HUES64 (cell line): Measurements from ENCODE around the gene ACOT8.
"Not testable (repeated sequence)": the region's sequence is repeated elsewhere in the genome, so short reads cannot be mapped to it uniquely, and the experiment has no call there.

Experiments
- H3K27ac ChIP-seq: 2 replicates; pipeline ENCODE4 v1.7.0; 2013; ENCODE audit warnings: low read depth, low read length, inconsistent platforms
- H3K27me3 ChIP-seq: 2 replicates; pipeline ENCODE4 v1.6.1; 2013; ENCODE audit warnings: mild to moderate bottlenecking, low read length; ENCODE audit not compliant: insufficient read depth
- H3K36me3 ChIP-seq: 2 replicates; pipeline ENCODE4 v1.6.1; 2013; ENCODE audit warnings: mild to moderate bottlenecking, low read length; ENCODE audit not compliant: insufficient read depth
- H3K4me1 ChIP-seq: 2 replicates; pipeline ENCODE4 v1.6.1; 2013; ENCODE audit warnings: mild to moderate bottlenecking, low read length, moderate library complexity; ENCODE audit not compliant: insufficient read depth
- H3K4me3 ChIP-seq: 2 replicates; pipeline ENCODE4 v1.5.1; 2013; ENCODE audit warnings: mild to moderate bottlenecking, low read length, moderate library complexity
- H3K9ac ChIP-seq: 2 replicates; pipeline ENCODE4 v1.6.1; 2013; ENCODE audit warnings: mild to moderate bottlenecking, low read depth, low read length
- H3K9me3 ChIP-seq: 2 replicates; pipeline ENCODE4 v1.6.1; 2013; ENCODE audit warnings: low read depth, low read length; ENCODE audit not compliant: insufficient read depth
- WGBS: fragments of 150-250, 120-280 bp; methylation state at CpG from one replicate; pipeline ENCODE4 v1.1.7; 2013; ENCODE audit warnings: missing lambda C conversion rate; 5-methylcytosine and 5-hydroxymethylcytosine counted together

ACOT8 gene

DNA sequence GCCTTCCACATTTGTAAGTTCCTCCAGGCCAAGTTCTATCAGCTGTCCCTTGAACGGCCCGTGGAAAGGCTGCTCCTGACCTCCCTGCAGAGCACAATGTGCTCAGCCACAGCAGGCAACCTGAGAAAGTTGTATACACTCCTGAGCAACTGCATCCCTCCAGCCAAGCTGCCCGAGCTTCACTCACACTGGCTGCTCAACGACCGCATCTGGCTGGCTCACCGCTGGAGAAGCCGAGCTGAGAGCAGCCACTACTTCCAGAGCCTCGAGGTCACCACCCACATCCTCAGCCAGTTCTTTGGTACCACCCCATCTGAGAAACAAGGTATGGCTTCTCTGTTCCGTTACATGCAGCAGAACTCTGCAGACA, 25.9 kb upstream of the ACOT8 start:
- H3K27me3 ChIP-seq = no peaks in the 10 kb centered on the region
- no peaks in the 10 kb centered on the region for H3K4me1 ChIP-seq
- no peaks in the 10 kb centered on the region for H3K9me3 ChIP-seq
- WGBS = 95% methylated on average over 9 of the region's 9 CpGs
- peaks cover 35% of the 10 kb centered on the region for H3K36me3 ChIP-seq
- H3K9ac ChIP-seq = no peak overlapping the region
- no peak overlapping the region for H3K27ac ChIP-seq
- no peak overlapping the region for H3K4me3 ChIP-seq

DNA sequence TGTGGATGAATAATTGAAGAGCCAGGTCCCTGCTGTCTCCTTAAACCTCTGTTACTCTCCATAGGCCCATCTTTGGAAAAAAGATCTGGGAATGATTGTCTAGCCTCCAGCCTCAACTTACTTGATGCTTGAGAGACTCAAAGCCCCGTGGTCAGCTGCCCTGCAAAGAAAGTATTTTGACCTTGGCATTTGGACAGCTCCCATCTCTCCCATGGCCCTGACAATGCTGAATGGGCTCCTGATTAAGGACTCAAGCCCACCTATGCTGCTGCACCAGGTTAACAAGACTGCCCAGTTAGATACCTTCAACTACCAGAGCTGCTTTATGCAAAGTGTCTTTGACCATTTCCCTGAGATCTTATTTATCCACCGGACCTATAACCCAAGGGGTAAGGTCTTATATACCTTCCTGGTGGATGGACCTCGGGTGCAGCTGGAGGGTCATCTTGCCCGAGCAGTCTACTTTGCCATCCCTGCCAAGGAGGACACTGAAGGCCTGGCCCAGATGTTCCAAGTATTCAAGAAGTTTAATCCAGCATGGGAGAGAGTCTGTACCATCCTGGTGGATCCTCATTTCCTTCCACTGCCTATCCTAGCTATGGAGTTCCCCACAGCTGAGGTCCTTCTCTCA, 25.4 kb upstream of the ACOT8 start:
- Histone ChIP-seq H3K36me3 (peaks cover 38% of the 10 kb centered on the region), H3K9ac (no peak overlapping the region), H3K4me3 (no peak overlapping the region), H3K27ac (no peak overlapping the region), H3K9me3 (no peaks in the 10 kb centered on the region), H3K4me1 (no peaks in the 10 kb centered on the region), H3K27me3 (no peaks in the 10 kb centered on the region)
- 97% methylated on average over 4 of the region's 4 CpGs for WGBS

DNA sequence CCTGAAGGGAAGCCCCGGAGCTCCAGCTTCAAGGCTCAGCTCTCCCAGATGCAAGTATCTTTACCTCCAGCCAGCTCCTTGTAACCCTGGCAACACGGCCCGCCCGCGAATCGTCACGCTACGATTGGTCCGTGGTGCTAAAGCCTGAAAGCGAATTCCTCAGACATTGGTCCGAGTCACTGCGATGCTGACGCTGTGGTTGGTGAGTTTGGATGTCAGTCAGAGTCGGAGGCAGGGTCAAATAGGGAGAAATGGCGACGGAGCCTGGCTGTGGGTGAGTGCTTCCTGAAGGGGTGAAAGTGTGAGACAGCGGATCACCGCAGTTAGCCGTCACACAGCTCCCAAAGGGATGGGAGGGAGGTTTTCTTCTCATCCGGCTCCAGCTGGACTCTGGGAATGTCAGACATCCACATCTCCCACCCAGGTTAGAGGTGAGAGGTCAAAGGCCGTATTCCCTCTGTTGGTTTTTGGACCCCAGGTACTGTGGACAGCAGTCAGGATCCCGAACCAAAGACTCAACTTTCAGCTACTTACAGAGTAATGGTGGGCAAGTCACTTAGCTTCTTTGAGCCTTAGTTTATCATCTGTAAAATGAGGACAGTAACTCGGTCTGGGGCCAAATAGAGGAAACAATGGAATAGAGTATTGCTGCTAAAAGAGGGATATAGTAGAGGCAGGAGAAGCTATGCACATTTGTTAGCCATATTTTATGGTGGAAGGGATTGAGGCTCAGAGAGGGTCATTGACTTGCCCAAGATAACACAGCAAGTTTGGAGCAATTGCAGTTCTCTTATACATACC, 24.0 kb upstream of the ACOT8 start, which contains the start of gene ZSWIM1:
TSS of gene ZSWIM1 (plus strand) at position 240 of the 801 bp plus-strand sequence. CDS start 1,366 bp downstream, outside the sequence.
- Histone ChIP-seq H3K4me1 (no peaks in the 10 kb centered on the region), H3K4me3 (peak within 1 kb of the TSS; percentile 64), H3K27ac (peak within 1 kb of the TSS; percentile 14; the same call in 1 of the 2 replicates), H3K27me3 (no peaks in the 10 kb centered on the region), H3K9me3 (no peaks in the 10 kb centered on the region), H3K36me3 (peaks cover 42% of the 10 kb centered on the region), H3K9ac (peak within 1 kb of the TSS; percentile 62)
- WGBS = 2% methylated on average over 23 of the region's 23 CpGs

DNA sequence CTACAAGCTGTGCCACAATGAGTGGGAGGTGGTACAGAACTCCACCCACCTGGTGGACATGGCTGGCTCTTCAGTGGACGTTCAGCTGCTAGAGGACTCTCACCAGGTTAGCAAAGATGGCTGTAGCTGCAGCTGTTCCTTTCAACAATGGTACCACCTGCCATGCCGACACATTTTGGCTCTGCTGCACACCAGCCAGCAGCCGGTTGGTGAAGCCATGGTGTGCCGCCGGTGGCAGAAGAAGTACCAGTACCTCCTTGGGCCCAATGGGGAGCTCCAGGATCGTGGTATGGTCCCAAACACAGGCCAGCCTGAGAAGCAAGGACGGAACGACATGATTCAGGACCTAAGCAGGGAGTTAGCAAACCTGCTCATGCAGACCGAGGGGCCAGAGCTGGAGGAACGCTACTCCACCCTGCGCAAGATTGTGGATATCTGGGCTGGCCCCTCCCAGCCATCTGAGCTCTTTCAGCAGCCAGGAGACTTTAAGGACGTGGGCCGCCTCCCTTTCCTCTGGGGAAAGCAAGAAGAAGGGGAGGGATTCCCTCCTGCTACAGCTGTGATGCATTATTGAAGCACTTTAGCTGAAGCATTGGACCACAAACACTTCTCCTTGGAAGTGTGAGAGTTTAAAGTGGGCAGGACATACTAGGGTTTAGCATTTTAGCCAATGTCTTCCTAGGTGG, 21.0 kb upstream of the ACOT8 start:
- Histone ChIP-seq H3K27ac (no peak overlapping the region), H3K9ac (no peak overlapping the region), H3K4me1 (no peaks in the 10 kb centered on the region), H3K27me3 (no peaks in the 10 kb centered on the region), H3K4me3 (no peak overlapping the region), H3K36me3 (peaks cover 27% of the 10 kb centered on the region), H3K9me3 (no peaks in the 10 kb centered on the region)
- 92% methylated on average over 13 of the region's 13 CpGs for WGBS

DNA sequence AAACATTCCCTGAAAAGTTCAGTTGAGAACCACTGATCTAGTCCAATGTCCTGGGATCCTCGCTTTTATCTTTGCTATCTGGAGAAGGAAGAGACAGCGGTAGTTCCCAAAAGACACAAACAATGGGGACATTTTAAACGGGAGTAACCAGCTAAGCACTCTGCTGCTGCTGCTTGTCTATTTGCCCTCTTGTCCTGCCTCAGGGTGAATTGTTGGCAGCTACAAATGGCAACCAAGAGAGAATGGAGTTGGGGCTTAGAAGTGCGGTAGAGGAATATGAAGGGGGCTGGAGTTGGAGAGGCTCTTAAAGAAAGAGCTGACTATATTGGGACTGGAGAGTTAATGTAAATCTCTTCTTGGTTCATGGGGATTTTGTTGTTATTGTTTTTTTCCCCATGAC, 17.4 kb upstream of the ACOT8 start:
- Histone ChIP-seq H3K36me3 (peaks cover 18% of the 10 kb centered on the region), H3K4me3 (no peak overlapping the region)
- 89% methylated on average over 4 of the region's 4 CpGs for WGBS

DNA sequence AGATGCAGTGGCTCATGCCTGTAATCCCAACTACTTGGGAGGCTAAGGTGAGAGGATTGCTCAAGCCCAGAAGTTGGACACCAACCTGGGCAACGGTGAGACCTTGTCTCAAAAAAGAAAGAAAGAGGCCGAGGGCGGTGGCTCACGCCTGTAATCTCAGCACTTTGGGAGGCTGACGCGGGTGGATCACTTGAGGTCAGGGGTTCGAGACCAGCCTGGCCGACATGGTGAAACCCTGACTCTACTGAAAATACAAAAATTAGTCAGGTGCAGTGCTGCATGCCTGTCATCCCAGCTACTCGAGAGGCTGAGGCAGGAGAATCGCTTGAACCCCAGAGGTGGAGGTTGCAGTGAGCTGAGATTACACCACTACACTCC, 16.9 kb upstream of the ACOT8 start:
- H3K9ac ChIP-seq, H3K27ac ChIP-seq, H3K27me3 ChIP-seq, H3K9me3 ChIP-seq, H3K4me3 ChIP-seq, H3K4me1 ChIP-seq: not testable (repeated sequence)
- H3K36me3 ChIP-seq = peaks cover 18% of the 10 kb centered on the region
- 95% methylated on average over 10 of the region's 10 CpGs for WGBS

More for the DNA sequence above, 17.4 kb upstream of the ACOT8 start:
- no peak overlapping the region for H3K27ac ChIP-seq
- no peak overlapping the region for H3K9ac ChIP-seq
- H3K27me3 ChIP-seq = no peaks in the 10 kb centered on the region
- H3K4me1 ChIP-seq = no peaks in the 10 kb centered on the region
- no peaks in the 10 kb centered on the region for H3K9me3 ChIP-seq

DNA sequence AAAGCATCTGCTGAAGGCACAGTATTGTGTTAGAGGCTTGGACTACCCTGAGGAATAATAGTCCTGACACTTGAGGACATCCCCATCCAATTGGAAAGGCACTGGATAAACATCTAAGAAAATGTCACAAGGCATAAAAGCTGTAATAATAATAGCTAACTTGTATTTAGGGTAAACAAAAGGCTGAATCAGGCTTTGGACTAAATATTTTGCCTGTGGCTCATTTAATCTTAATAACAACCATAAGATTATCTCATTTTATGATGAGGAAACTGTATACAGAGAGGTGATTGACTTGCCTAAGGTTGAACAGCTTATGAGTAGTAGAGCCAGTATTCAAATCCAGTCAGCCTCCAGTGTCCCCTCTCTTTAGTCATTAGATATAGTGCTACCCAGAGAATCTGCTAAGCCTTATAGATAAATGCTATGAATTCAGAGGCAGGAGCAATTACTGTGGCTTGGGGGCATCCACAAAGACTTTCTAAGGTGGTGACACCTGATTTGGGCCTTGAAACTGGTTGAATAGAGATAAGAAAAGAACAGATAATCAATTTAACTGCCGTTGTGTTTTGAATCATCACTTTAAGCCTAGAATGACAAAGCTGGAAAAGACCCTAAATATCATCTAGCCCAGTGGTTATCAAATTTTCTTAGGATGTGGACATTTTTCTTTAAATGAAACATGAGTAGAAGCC, 16.4 kb upstream of the ACOT8 start:
- Histone ChIP-seq H3K36me3 (peaks cover 18% of the 10 kb centered on the region), H3K4me1 (no peaks in the 10 kb centered on the region), H3K9me3 (no peaks in the 10 kb centered on the region), H3K9ac (no peak overlapping the region), H3K27ac (no peak overlapping the region), H3K27me3 (no peaks in the 10 kb centered on the region), H3K4me3 (no peak overlapping the region)
- WGBS = 100% methylated on average over 1 of the region's 1 CpG

DNA sequence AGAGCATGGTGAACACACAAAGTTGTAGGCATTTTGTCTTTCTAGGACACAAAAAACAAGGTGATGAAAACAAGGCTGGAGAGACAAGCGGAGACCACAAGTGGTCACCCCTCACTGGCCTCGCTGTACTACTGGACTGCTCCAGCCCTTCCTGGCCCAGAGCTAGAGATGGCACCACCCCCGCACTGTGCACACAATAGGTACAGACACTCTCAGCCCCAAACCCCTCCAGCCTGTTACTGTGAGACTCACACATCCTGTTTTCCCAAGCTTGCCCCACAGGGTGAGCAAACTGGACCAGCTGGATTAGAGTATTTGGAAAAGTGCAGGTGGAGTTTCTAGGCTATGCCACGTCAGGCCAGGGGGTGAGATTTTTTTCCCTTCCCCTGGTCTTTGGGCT, 15.4 kb upstream of the ACOT8 start:
- Histone ChIP-seq H3K27me3 (no peaks in the 10 kb centered on the region), H3K9ac (no peak overlapping the region), H3K9me3 (no peaks in the 10 kb centered on the region), H3K27ac (no peak overlapping the region), H3K36me3 (peaks cover 10% of the 10 kb centered on the region; the same call in 1 of the 2 replicates), H3K4me3 (no peak overlapping the region), H3K4me1 (no peaks in the 10 kb centered on the region)
- 87% methylated on average over 4 of the region's 4 CpGs for WGBS

DNA sequence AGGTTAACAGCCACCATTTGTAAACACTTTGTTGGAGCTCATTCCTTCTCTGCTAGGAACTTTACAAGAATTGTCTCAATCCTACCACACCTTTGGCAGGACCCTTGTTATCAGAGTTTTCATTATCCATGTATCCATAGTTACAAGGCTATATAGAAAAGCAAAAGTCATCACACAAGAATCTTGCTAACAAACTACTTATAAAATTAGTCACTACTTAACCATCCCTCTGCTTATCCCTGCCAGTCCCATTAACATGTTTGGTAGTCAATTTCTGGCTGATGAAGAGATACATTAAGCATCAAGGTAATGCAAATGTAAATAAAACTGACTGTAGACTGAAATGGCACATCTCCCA, 10.6 kb upstream of the ACOT8 start:
- no peak overlapping the region for H3K27ac ChIP-seq
- H3K9me3 ChIP-seq = no peaks in the 10 kb centered on the region
- H3K36me3 ChIP-seq = no peaks in the 10 kb centered on the region
- H3K27me3 ChIP-seq = no peaks in the 10 kb centered on the region
- no peaks in the 10 kb centered on the region for H3K4me1 ChIP-seq
- no peak overlapping the region for H3K4me3 ChIP-seq
- H3K9ac ChIP-seq = no peak overlapping the region

DNA sequence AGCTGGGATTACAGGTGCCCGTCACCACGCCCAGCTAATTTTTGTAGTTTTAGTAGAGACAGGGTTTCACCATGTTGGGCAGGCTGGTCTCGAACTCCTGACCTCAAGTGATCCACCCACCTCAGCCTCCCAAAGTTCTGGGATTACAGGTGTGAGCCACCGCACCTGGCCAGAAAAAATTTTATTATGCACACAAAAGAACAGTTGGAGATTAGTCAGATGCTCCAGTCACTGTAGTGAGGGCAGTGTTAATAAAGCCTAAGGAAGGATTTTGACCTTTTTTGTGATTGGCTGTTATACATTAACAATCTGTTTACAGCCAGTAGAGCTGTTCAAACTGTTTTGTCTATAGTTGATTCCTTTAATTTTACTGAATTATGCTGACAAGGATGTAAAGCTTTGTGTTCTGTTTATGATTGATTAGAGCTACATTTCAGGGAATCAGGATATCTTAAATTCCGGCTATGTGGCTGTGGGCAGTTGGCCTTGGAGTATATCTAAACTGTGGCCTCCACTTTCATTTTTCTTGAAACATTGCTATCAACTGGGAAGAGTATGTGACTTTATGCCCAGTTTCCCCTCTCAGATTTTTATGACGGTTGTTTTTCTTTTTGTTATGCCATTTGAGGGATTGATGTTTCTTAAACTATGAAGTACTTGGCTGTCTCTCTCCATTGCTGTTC, 10.1 kb upstream of the ACOT8 start:
- 96% methylated on average over 6 of the region's 6 CpGs for WGBS
- no peak overlapping the region for H3K9ac ChIP-seq
- no peaks in the 10 kb centered on the region for H3K4me1 ChIP-seq
- H3K9me3 ChIP-seq = no peaks in the 10 kb centered on the region
- H3K27ac ChIP-seq = no peak overlapping the region
- H3K36me3 ChIP-seq = no peaks in the 10 kb centered on the region
- no peaks in the 10 kb centered on the region for H3K27me3 ChIP-seq
- H3K4me3 ChIP-seq = no peak overlapping the region
